CD4-positive, alpha-beta T cell treated with Interleukin-10 for 1 hour (primary cell): Measurements from ENCODE around the gene LOX.

Experiments used
- DNase-seq: peaks from one replicate; pipeline ENCODE4 v3.0.0-alpha.2; 2020

The LOX gene

DNA sequence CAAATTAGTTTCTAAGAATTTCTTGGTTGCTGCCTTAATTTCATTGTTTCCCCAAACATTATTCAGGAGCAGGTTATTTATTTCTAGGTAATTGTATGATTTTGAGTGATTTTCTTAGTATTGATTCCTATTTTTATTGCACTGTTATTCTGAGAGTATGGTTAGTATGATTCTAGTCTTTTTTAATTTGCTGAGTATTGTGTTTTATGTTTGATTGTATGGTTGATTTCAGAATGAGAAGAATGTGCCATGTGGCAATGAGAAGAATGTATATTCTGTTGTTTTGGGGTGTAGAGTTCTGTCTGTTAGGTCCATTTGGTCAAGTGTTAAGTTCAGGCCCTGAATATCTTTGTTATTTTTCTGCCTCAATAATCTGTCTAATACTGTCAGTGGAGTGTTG, 27.1 kb downstream of the LOX start:
- no peak for DNase-seq

DNA sequence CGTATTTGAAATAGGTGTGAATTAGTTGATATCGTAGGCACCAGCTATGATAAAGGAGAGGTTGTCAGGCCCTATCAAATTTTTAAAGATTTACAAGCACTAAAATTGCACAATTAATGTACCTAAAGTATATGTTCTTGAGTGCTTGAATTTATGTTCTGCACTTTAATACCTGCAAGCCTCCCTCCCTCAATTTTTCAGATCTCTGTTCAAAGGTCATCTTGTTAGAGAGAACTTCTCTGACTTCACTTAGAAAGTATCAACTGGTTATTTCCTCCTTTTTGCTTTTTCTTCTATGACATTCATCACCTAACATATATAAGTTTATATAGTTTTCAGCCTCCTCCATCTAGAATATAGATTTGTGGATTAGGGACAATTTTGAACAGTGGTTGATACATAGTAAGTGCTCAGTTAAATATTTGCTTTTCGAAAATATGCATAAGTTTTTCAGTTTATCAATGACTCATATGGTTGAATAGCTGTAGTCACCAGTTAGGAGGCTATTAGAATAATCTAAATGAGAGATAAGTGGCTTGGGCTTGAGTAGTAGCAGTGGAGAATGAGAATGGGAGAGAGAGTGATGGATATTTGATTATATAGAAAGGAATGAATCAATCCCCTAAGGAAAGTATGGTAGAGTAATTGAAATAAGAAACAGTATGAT, 37.3 kb downstream of the LOX start:
- no peak for DNase-seq

DNA sequence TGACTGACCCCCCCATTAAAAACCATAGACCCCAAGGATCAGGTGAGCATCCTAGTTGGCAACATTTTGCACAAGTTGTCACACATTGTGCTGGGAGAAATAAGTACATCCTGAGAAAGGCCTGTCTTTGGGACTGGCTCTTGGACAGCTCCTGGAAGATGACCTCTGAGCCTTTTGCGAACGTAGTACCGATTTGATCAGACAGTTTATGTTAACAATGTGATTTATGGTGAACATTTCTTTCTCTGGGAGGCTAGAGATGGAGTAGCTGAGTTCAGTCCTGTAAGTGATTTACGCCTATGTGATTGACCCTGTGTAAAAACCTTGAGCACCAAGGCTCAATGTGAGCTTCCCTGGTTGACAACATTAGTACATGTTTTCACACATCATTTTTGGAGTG, 41.7 kb downstream of the LOX start:
- no peak for DNase-seq

DNA sequence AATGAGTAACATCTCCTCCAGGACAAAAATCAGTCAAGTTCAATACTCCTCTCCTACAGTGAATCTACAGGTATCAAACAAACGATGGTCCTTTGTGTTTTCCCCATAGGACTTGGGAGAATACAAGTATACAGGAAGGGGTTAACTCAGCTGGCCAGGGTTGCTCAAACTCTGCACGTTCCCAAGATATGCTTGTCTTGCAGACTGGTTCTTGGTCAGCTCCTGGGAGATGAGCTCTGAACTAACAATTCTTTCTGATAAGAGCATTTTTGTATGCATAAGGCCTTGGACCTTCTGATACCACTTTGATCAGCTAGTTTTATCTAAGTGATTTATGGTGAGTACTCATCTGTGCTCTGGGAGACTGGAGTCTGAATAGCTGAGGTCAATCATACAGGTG, 42.1 kb downstream of the LOX start:
- no peak for DNase-seq

DNA sequence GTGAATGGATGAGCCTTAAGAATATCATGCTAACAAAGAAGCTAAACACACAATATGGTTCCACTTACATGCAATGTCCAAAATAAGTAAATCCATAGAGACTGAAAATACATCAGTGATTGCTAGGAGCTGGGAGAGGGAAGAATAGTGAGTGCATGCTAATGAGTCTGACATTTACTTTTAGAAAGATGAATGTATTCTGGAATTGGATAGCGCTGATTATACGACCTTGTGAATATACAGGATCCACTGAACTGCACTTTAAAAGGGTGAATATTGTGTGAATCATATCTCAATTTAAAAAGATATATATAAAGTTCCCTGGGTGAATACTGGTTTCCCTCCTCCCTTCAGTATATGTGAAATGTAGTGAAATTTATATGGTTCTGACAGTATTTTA, 46.2 kb downstream of the LOX start:
- DNase-seq, result no peak

DNA sequence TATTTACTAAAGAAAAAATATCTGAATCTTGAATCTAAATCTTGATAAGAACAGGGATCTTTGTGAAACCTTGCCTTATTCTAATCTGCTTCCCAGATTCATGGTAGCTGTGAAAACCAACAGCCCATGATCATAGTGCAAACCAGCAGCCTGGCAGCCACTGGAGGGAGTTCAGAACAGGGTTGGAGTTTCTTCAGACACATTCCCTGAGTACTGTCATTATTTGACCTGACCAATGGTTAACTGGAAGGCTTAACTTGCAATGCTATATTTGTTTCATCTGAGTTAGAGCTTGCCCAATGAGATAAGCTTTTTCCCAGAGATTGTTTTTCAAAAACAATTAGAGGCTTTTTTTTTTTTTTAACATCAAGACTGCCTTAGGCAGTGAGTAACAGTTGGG, 47.8 kb downstream of the LOX start:
- DNase-seq, result no peak

DNA sequence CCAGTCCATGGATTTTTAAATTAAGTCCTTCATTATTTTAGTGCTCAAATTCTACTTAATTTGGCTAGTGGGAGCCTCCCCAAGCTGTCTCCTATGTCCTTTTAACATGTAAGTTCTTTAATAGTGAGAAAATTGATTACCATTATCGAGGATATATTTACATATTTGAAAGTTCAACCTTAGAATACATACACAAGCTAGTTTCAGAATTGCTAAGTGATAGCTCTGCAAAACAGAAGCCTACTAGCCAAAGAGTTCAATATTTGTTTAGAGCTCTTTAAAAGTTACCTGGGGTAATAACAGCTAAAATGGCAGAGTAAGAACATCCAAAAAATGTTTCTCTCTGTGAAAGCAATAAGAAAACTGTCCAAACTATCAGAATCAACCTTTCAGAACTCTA, 48.2 kb downstream of the LOX start:
- DNase-seq, result no peak

DNA sequence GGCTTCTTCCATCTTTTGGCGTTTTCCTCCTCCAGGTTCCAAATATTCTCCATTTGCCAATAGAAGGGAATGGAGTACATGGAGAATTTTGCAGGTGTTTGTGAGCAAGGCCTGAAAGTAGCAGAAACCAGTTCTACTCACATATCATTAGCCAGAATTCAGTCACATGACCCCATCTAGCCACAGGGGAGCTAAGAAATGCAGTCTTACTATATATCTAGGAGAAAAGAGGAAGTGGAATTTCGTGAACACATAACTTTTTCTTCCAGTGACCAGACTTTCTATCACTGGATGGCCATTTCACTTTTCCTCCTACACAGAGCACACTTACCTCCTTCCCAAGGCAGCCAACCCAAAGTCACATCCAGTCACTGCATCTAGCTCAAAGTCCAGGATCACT, 55.1 kb downstream of the LOX start:
- no peak for DNase-seq

DNA sequence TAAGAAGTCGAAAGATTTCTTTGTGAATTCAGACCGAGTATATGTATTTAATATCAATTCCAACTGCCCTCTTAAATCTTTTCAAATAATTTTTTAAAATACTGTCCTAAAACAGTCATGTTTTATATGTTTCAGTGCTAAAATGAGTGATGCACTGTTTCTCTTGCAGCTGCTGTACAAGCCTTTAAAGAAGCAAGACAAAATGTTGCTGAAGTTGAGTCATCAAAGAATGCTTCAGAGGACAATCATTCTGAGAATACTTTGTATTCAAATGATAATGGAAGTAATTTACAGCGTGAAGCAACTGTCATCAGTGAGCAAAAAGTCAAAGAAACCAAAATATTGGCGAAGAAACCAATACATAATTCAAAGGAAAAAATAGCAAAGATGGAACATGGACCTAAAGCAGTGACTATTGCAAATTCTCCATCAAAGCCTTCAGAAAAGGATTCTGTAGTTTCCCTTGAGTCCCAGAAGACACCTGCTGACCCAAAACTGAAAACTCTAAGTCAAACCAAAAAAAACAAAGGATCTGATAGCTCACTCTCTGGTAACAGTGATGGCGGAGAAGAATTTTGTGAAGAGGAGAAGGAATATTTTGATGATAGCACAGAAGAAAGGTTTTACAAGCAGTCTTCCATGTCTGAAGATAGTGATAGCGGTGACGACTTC, 58.0 kb downstream of the LOX start:
- DNase-seq, result no peak

DNA sequence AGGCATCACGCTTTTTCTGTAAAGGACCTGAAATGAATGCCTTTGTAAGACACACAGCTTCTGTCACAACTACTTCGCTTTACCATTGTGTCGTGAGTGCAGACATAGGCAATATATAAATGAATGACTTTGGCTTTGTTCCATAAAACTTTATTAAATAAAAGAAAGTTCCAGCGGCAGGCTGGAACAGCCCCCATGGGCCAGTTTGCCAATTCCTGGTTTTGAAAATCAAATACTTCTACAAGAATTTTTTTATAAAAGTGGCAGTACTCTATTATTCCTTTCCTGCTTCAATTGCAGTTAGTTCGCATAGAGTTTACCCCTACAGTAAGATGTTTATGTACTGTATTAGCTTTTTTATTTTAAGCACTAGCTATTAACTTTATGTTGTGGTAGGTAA, 62.6 kb downstream of the LOX start:
- no peak for DNase-seq

DNA sequence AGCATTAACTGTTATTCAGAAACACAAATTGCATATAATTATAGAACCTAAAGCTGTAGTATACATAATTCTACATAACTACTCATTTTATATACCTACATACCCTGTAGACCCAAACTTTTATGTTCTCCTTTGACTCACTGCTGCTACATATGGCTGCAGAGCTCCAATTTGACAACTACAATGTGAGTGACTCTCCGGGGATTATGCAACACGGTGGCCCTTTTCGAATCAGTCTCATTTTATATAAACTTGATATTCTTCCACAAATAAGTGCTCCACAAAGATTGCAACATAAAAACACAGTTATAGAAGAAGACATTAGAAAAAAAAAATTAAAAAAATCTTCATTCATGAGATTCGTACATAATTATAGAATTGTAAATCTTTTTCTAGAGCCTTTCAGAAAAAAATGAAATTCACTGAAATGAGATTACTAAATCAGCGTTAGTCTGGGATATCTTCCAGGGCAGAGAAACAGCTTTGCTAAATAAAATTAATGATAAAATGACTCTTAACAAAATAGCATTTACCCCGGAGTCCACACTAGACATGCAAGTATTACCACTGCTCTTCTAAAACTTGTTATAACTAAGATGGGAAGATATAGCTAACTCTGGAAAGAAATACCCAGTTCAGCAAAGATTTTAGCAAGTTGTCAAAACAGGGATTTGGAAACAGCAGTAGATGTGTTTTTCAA, 63.7 kb downstream of the LOX start:
- DNase-seq, result no peak
